GM19438 (cell line): ENCODE results near the gene SLC39A6.
"Not testable (repeated sequence)": the region's sequence is repeated elsewhere in the genome, so short reads cannot be mapped to it uniquely, and the experiment has no call there.

Experiments used
- ATAC-seq: cut with Tn5 transposase; IDR thresholded peaks from one replicate; pipeline ENCODE4 v1.9.1; 2021; ENCODE audit warnings: low read depth; ENCODE audit not compliant: unreplicated experiment

The SLC39A6 gene

DNA sequence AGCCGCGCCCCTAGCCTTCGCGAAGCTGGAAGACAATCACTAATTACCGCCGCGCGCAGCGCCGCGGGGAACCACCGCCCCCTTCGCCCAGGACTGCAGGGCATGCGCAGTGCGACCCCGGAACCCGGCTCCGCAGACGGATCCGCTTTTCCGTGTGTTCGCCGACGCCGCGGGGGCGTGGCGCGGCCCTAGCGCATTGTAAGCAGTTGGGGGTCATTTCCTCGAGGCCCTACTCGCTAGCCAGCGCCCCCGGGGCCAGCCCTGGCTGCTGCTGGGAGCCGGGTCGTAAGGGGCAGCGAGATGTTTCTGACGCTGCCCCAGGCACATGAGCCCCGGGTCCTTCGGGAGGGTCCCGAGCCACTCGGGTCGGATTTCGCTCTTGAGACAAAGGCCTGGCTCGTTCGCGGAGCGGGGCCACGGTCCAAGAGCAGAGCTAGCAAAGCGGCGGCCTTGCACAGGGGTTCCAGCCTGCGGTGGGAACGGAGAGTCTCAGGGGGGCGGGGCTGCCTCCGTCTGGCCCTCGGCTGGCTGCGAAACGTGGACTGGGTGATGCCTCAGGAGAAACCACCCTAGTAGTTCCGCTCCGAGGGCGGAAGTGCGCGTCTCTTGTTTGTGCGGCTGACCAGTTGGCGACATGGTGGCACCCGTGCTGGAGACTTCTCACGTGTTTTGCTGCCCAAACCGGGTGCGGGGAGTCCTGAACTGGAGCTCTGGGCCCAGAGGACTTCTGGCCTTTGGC is at the start of gene SLC39A6, which contains the start of gene ELP2:
TSS of gene SLC39A6 (minus strand) at position 41 of the 739 bp plus-strand sequence. CDS start 2,333 bp downstream, outside the sequence.
TSS of gene ELP2 (plus strand) at position 600 of the 739 bp plus-strand sequence. CDS start at position 635, 35 bp downstream.
- ATAC-seq, result peak; percentile 91

DNA sequence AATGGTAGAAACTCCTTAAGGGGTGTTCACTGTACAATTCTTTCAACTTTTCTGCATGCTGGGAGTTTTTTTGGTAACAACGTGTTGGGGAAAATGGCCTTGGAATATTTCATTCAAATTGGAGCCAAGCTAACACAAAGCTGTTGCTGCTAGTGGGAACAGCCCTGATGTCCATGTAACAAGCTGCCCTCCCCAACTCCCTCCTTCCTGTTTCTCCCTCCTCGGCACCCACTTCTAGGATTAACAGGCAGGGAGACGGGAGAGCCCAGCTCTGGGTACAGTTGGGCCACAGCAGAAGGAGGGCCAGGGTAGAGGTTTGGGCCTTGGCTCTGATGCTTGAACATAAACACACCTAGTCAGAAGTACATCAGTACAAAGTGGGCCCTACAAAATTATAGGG is 48.8 kb upstream of the SLC39A6 start:
- no peak for ATAC-seq

GRCh38 chr18:36176711-36177110 is 47.6 kb upstream of the SLC39A6 start:
- ATAC-seq, result no peak

- ATAC-seq, result no peak
These were observed 47.0 kb upstream of the SLC39A6 start for GRCh38 chr18:36176177-36176584.

GRCh38 chr18:36175481-36175880 is 46.3 kb upstream of the SLC39A6 start:
- ATAC-seq, result no peak

GRCh38 chr18:36169938-36170337 is 40.8 kb upstream of the SLC39A6 start:
- ATAC-seq, result no peak

DNA sequence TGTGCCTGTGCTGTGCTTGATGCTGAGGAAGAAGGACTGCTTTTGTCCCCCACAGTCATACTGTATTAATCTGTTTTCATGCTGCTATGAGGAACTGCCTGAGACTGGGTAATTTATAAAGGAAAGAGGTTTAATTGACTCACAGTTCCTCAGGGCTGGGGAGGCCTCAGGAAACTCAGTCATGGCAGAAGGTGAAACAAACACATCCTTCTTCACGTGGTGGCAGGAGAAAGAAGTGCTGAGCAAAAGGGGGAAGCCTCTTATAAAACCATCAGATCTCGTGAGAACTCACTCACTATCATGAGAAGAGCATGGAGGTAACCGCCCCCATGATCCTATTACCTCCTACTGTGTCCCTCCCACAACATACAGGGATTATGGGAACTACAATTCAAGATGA is 39.2 kb upstream of the SLC39A6 start:
- not testable (repeated sequence) for ATAC-seq

GRCh38 chr18:36167692-36168218 is 38.6 kb upstream of the SLC39A6 start:
- no peak for ATAC-seq

- no peak for ATAC-seq
These were observed 33.8 kb upstream of the SLC39A6 start for GRCh38 chr18:36162981-36163380.

GRCh38 chr18:36160959-36161371 is 31.8 kb upstream of the SLC39A6 start:
- no peak for ATAC-seq

DNA sequence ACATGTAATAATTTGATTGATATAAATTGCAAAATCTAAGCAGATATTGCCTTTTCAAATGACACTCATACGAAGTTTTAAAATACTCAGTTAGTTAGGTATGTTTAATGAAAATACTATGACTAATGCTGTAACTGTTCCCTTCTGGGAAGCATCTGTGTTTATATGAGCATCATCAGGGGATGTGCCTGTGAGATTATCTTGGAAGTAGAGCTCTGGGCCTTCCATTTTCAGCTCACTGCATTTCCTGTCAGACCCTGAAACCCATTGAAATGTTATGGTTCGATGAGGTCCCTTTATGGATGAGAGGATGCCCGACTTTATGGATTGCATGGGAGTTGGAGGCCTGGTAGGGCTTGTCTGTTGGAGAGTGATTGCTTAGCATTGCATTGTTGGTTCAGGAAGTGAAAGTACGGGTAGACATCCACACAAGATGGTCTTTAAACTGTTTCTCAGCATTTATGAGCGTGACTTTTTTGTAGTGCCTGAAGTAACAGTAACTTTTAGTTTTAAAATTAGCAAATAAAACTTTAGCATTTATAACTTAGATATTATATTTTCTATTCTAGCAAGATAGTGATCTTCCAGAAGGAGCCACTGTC is 29.2 kb upstream of the SLC39A6 start:
- ATAC-seq, result no peak

DNA sequence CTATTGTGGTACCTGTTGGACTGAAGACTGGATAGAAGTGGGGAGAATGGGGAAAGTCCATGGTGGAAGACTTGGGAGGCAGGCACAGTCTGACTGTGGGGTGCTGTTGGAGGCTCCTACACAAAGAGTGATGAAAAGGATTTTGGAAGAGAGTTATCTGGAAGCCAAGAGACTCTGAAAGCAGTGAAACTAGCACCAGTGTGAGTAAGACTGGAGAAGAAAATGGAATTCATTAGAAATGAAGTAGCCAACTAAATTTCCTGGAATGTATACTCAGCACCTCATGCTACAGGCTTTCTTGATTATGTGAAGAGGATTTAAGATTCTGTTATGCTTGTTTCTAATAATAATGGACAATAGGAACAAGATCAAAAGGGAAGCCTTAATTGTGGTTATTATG is 28.3 kb upstream of the SLC39A6 start:
- ATAC-seq, result no peak

- ATAC-seq, result no peak
These were observed 27.0 kb upstream of the SLC39A6 start for GRCh38 chr18:36155851-36156757.

- no peak for ATAC-seq
These were observed 24.6 kb upstream of the SLC39A6 start for GRCh38 chr18:36153771-36154170.

DNA sequence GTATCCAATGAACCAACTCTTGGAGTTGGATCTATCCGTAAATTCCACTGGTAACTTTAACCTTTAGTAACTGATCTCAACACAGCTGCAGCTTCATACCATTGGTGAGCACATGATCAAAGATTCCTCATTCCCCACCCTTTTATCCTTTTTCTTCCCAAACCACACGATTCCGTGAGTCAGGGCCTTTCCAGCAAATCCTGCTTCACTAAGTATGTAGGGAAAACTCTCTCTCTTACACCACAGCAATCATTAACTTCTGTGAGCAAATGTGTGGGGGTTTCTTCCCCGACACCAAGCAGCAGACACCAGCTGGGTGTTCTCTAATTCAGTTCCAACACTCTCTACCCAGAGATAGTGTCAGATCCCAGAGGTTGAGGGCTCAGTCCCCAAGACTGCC is 24.1 kb upstream of the SLC39A6 start:
- no peak for ATAC-seq

- ATAC-seq, result no peak
These were observed 23.6 kb upstream of the SLC39A6 start for GRCh38 chr18:36152781-36153180.

DNA sequence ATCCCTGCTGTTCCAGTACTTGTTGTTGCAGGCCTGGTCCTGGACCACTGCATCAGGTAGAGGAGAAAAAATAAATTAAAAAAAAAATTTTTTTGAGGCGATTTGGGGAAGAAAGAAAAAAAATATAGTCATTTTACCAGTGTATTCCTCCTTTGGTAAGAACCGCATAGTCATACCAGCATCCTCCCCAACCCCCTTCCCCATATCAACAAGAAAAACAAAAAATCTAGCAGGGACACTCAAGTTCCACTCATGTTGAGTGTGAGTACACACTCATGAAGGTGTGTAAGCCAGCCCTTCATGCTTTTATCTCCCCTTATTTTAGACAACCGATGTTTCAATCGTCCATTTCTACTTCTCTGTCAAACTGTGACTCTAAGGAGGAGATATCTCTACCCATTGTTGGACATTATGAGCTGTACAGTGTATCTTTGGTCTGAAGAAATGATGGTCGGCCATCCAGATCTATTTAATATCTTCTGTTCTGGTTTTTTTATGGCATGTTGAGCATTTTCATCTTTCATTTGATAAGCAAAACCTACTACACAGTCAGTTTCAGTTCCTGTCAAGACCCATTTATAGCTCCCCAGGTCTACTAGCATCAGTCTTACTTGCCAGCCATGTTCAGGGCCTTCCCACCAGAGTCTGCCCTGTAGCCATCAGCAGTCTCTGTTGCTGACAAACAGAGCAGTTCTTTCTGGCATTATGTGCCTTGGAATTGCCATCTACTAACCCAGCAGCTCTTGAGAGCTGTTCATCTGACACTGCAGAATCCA is 20.6 kb upstream of the SLC39A6 start:
- ATAC-seq, result peak; percentile 90

DNA sequence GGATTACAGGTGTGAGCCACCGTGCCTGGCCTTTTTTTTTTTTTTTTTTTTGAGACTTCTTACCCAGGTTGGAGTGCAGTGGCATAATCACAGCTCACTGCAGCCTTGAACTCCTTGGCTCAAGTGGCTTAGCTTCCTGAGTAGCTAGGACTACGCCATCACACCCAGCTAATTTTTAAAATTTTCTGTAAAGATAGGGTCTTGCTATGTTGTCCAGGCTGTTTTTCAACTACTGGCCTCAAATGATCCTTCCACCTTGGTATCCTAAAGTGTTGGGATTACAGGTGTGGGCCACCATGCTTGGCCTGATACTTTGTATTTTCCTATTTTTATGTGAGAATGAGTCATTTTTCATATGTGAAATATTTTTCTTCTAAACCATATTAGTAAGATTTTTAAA is 14.3 kb upstream of the SLC39A6 start:
- ATAC-seq, result no peak

- no peak for ATAC-seq
These were observed 13.6 kb upstream of the SLC39A6 start for GRCh38 chr18:36142751-36143150.

DNA sequence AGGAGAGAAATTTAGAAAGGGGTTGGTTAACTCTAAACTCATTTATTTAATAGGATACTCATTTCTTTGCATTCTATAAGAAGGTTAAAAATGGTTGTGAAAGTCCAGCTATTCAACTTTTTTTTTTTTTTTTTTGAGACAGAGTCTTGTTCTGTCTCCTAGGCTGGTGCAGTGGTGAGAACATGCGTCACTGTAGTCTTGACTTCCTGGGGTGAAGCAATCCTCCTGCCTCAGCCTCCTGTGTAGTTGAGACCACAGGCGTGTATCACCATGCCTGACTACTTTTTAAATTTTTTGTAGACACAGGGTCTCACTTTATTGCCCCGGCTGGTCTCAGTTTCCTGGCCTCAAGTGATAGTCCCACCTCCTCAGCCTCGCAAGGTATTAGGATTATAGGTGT is 12.4 kb upstream of the SLC39A6 start:
- no peak for ATAC-seq
